ENCODE results near the gene PLA2G3. TPM values are rescaled to one million over a fixed set of nuclear protein-coding genes. Genes with fewer than 3 reads are reported as not detected.

Gene PLA2G3
- total RNA-seq, 4 donors from 2014 or later, result not detected

GRCh38 chr22:31088233-31088986 is 51.9 kb downstream of the PLA2G3 start:
- intact Hi-C loops (cut with DNase I), result loop anchor here (2.0 kb wide), 1 partner anchor 18 kb away; the partner anchor contains the start of gene SELENOM
- 58% methylated on average over 22 of the region's 26 CpGs for WGBS
- no peak for TF ChIP-seq POLR2AphosphoS5 (IDR thresholded peaks at IDR 0.05)
- no peak for TF ChIP-seq CTCF (IDR thresholded peaks at IDR 0.05)
- Histone ChIP-seq H3K4me1 (peaks cover 56 to 88% (median 75%) of the 10 kb centered on the region in 4 donors), H3K36me3 (peaks cover 39 to 82% (median 66%) of the 10 kb centered on the region in 4 donors), H3K9me3 (no peaks in the 10 kb centered on the region), H3K4me3 (peak overlapping the region; percentile 39 to 82 (median 54)), H3K27me3 (no peaks in the 10 kb centered on the region), H3K27ac (replicated peaks in 1 of 4) (peak overlapping the region; percentile 98 to 99 (median 99))
- no peak for DNase-seq (ENCODE audit: extremely low spot score)

- intact Hi-C loops (cut with DNase I), result loop anchor here (2.0 kb wide), 1 partner anchor 19 kb away; the partner anchor contains the start of gene SELENOM
- no peaks in the 10 kb centered on the region for H3K9me3 ChIP-seq
- H3K27ac ChIP-seq (replicated peaks in 1 of 4), result peak overlapping the region; percentile 98 to 99 (median 99)
- peak overlapping the region in 3 of 4 donors; percentile 42 to 82 (median 65) for H3K4me3 ChIP-seq
- H3K4me1 ChIP-seq, result peaks cover 60 to 88% (median 77%) of the 10 kb centered on the region in 4 donors
- DNase-seq (ENCODE audit: extremely low spot score), result no peak
- H3K36me3 ChIP-seq, result peaks cover 34 to 81% (median 63%) of the 10 kb centered on the region in 4 donors
- no peak for TF ChIP-seq POLR2A (IDR thresholded peaks at IDR 0.05; ENCODE audit: low read depth)
- peak in 1 of 2 donors; percentile 8 for TF ChIP-seq POLR2AphosphoS5 (IDR thresholded peaks at IDR 0.05)
- TF ChIP-seq EP300 (IDR thresholded peaks at IDR 0.05), result no peak
- no peak for TF ChIP-seq CTCF (IDR thresholded peaks at IDR 0.05)
- WGBS, result 59% methylated on average over 19 of the region's 21 CpGs
- H3K27me3 ChIP-seq, result no peaks in the 10 kb centered on the region
Observed at GRCh38 chr22:31087744-31088215, 52.5 kb downstream of the PLA2G3 start.

- H3K4me3 ChIP-seq, result peak overlapping the region in 3 of 4 donors; percentile 42 to 82 (median 65)
- no peaks in the 10 kb centered on the region for H3K27me3 ChIP-seq
- peaks cover 25 to 71% (median 55%) of the 10 kb centered on the region in 4 donors for H3K36me3 ChIP-seq
- WGBS, result 42% methylated on average over 8 of the region's 8 CpGs
- H3K4me1 ChIP-seq, result peaks cover 58 to 88% (median 80%) of the 10 kb centered on the region in 4 donors
- no peak for DNase-seq (ENCODE audit: extremely low spot score)
- intact Hi-C loops (cut with DNase I), result no loop called here
- H3K9me3 ChIP-seq, result no peaks in the 10 kb centered on the region
- peak overlapping the region; percentile 98 to 99 (median 99) for H3K27ac ChIP-seq (replicated peaks in 1 of 4)
- TF ChIP-seq EP300 (IDR thresholded peaks at IDR 0.05), result no peak
- TF ChIP-seq POLR2A (IDR thresholded peaks at IDR 0.05; ENCODE audit: low read depth), result no peak
- TF ChIP-seq CTCF (IDR thresholded peaks at IDR 0.05), result no peak
- TF ChIP-seq POLR2AphosphoS5 (IDR thresholded peaks at IDR 0.05), result no peak
Observed at GRCh38 chr22:31086703-31087330, 53.5 kb downstream of the PLA2G3 start.

GRCh38 chr22:31085928-31086327 is 54.4 kb downstream of the PLA2G3 start:
- Histone ChIP-seq H3K4me3 (peak overlapping the region; percentile 68 to 91 (median 78)), H3K27ac (replicated peaks in 1 of 4) (peak overlapping the region; percentile 98 to 99 (median 99)), H3K27me3 (no peaks in the 10 kb centered on the region), H3K36me3 (peaks cover 23 to 63% (median 46%) of the 10 kb centered on the region in 4 donors), H3K9me3 (no peaks in the 10 kb centered on the region), H3K4me1 (peaks cover 58 to 85% (median 82%) of the 10 kb centered on the region in 4 donors)
- DNase-seq (ENCODE audit: extremely low spot score), result no peak
- WGBS, result 68% methylated on average over 3 of the region's 3 CpGs
- TF ChIP-seq POLR2AphosphoS5 (IDR thresholded peaks at IDR 0.05) (no peak), POLR2A (IDR thresholded peaks at IDR 0.05; ENCODE audit: low read depth) (no peak), CTCF (IDR thresholded peaks at IDR 0.05) (no peak), EP300 (IDR thresholded peaks at IDR 0.05) (no peak)
- intact Hi-C loops (cut with DNase I), result loop anchor here (2.0 kb wide), 1 partner anchor 139 kb away; no protein-coding TSS in a partner anchor

Data from esophagus muscularis mucosa (tissue), 4 donors.